SK-N-SH (cell line): ENCODE data around the gene KRTAP10-1. TPM values are rescaled to one million over a fixed set of nuclear protein-coding genes. Genes with fewer than 3 reads are reported as not detected.

Experiments used
- CTCF ChIA-PET: fragments of 300-600, 350-600 bp; formaldehyde crosslinking; extraction: SDS; loops from one replicate; lab custom pipeline; 2021; lab: Yijun Ruan, JAX
- POLR2A ChIA-PET: fragments of 350-600 bp; sonication (Branson Sonifier 250); formaldehyde crosslinking; extraction: SDS; loops from one replicate; lab custom pipeline; 2020; ENCODE audit warnings: antibody characterized with exemption, inconsistent platforms; lab: Yijun Ruan, JAX
- DNase-seq: peaks from one replicate; pipeline ENCODE4 v3.0.0; 2012
- H2AFZ ChIP-seq: fragments of 200-600 bp; sonication (generic); 2 replicates; pipeline ENCODE4 v1.8.1; 2016; ENCODE audit warnings: antibody characterized with exemption, mild to moderate bottlenecking, low read depth
- H3F3A ChIP-seq: fragments of 200-600 bp; sonication (generic); replicated peaks from 2 replicates; pipeline ENCODE3; 2016; ENCODE audit warnings: antibody characterized with exemption, mild to moderate bottlenecking; ENCODE audit not compliant: insufficient read depth
- H3K27ac ChIP-seq, 2 experiments: fragments of 200-500 bp in 1 of 2; fragments of 200-600 bp in 1 of 2; sonication (Bioruptor generic) in 1 of 2; sonication (generic), shearing (Covaris generic) in 1 of 2; 2 replicates each; pipeline versions ENCODE4 v1.5.1 to v1.6.1; 2014 to 2016; ENCODE audit warnings: low read depth in 2 of 2, inconsistent platforms in 1 of 2, low read length in 1 of 2, mild to moderate bottlenecking in 1 of 2, mixed read lengths in 1 of 2
- H3K27me3 ChIP-seq: fragments of 200-600 bp; sonication (generic), shearing (Covaris generic); 2 replicates; pipeline ENCODE4 v1.6.1; 2016; ENCODE audit warnings: mixed run types; ENCODE audit not compliant: insufficient read depth
- H3K36me3 ChIP-seq, 2 experiments: fragments of 200-500 bp in 1 of 2; fragments of 200-600 bp in 1 of 2; sonication (Bioruptor generic) in 1 of 2; sonication (generic) in 1 of 2; replicated peaks in 1 of 2; 2 replicates each; pipeline versions ENCODE3 to v1.5.1; 2014 to 2016; ENCODE audit warnings: low read length in 1 of 2, mild to moderate bottlenecking in 1 of 2; ENCODE audit not compliant: insufficient read depth in 2 of 2, control insufficient read depth in 1 of 2
- H3K4me1 ChIP-seq, 2 experiments: fragments of 200-500 bp in 1 of 2; fragments of 200-600 bp in 1 of 2; sonication (Bioruptor generic) in 1 of 2; sonication (generic), shearing (Covaris generic) in 1 of 2; 2 replicates each; pipeline versions ENCODE4 v1.5.1 to v1.6.1; 2014 to 2016; ENCODE audit warnings: low read depth in 1 of 2, low read length in 1 of 2, mixed run types in 1 of 2; ENCODE audit not compliant: insufficient read depth in 2 of 2, control insufficient read depth in 1 of 2
- H3K4me2 ChIP-seq: fragments of 200-600 bp; sonication (generic), shearing (Covaris generic); 2 replicates; pipeline ENCODE4 v1.6.1; 2017; ENCODE audit warnings: mixed run types
- H3K4me3 ChIP-seq, 2 experiments: fragments of 200-500 bp in 1 of 2; fragments of 200-600 bp in 1 of 2; sonication (Bioruptor generic) in 1 of 2; sonication (generic), shearing (Covaris generic) in 1 of 2; 2 replicates each; pipeline versions ENCODE4 v1.5.1 to v1.8.1; 2014 to 2016; ENCODE audit warnings: low read depth in 2 of 2, inconsistent platforms in 1 of 2, low read length in 1 of 2, mild to moderate bottlenecking in 1 of 2, mixed read lengths in 1 of 2, moderate library complexity in 1 of 2
- H3K79me2 ChIP-seq: fragments of 200-600 bp; sonication (generic); 2 replicates; pipeline ENCODE4 v1.8.1; 2017; ENCODE audit warnings: mild to moderate bottlenecking; ENCODE audit not compliant: insufficient read depth
- H3K9ac ChIP-seq: fragments of 200-600 bp; sonication (generic); 2 replicates; pipeline ENCODE4 v1.6.1; 2017; ENCODE audit warnings: mixed run types
- H3K9me2 ChIP-seq: fragments of 200-600 bp; sonication (generic); 2 replicates; pipeline ENCODE4 v1.6.1; 2017; ENCODE audit warnings: mixed run types
- H3K9me3 ChIP-seq: fragments of 200-600 bp; sonication (generic); 2 replicates; pipeline ENCODE4 v1.6.1; 2017; ENCODE audit warnings: mixed run types, mild to moderate bottlenecking, moderate library complexity
- H4K20me1 ChIP-seq: fragments of 200-600 bp; sonication (generic); 2 replicates; pipeline ENCODE4 v1.6.1; 2017; ENCODE audit warnings: mild to moderate bottlenecking, mixed run types; ENCODE audit not compliant: insufficient read depth
- EP300 ChIP-seq, 2 experiments: IDR thresholded peaks; 2 replicates each; pipeline versions ENCODE4 v1.4.0 to v1.6.1; 2012; ENCODE audit warnings: borderline replicate concordance in 1 of 2, low read depth in 1 of 2, low read length in 1 of 2
- IRF3 ChIP-seq: fragments of 150-350 bp; IDR thresholded peaks from 2 replicates; pipeline ENCODE4 v1.6.1; 2016; ENCODE audit warnings: mild to moderate bottlenecking, low read depth, low read length
- JUND ChIP-seq: IDR thresholded peaks from 2 replicates; pipeline ENCODE4 v1.4.0; 2012
- NFIC ChIP-seq: IDR thresholded peaks from 2 replicates; pipeline ENCODE4 v1.4.0; 2012; ENCODE audit warnings: borderline replicate concordance
- POLR2AphosphoS5 ChIP-seq: IDR thresholded peaks from 2 replicates; pipeline ENCODE4 v1.6.1; 2012; ENCODE audit warnings: low read depth, low read length
- RCOR1 ChIP-seq: fragments of 150-350 bp; IDR thresholded peaks from 2 replicates; pipeline ENCODE4 v1.6.1; 2017; ENCODE audit warnings: antibody characterized with exemption, low read length
- RFX5 ChIP-seq: IDR thresholded peaks from 2 replicates; pipeline ENCODE4 v1.6.1; 2012; ENCODE audit warnings: mild to moderate bottlenecking, improper control_type of control experiment, low read length
- RXRA ChIP-seq: IDR thresholded peaks from 2 replicates; pipeline ENCODE4 v1.4.0; 2012; ENCODE audit warnings: low read depth, mild to moderate bottlenecking, borderline replicate concordance
- SIN3A ChIP-seq: IDR thresholded peaks from 2 replicates; pipeline ENCODE4 v1.6.1; 2012; ENCODE audit warnings: low read depth, mild to moderate bottlenecking, low read length, moderate library complexity, borderline replicate concordance
- SMC3 ChIP-seq: IDR thresholded peaks from 2 replicates; pipeline ENCODE4 v1.6.1; 2012; ENCODE audit warnings: low read depth, low read length, improper control_type of control experiment
- USF2 ChIP-seq: fragments of 150-350 bp; IDR thresholded peaks from 2 replicates; pipeline ENCODE4 v1.6.1; 2017; ENCODE audit warnings: antibody characterized with exemption, low read length, low read depth, borderline replicate concordance
- ZBTB33 ChIP-seq: IDR thresholded peaks from 2 replicates; pipeline ENCODE4 v1.4.0; 2012; ENCODE audit warnings: low read depth, borderline replicate concordance
- WGBS: methylation state at CpG from one replicate; pipeline ENCODE4 v1.1.6; 2017; ENCODE audit warnings: low lambda C conversion rate; 5-methylcytosine and 5-hydroxymethylcytosine counted together
- polyA plus RNA-seq, 3 experiments: library from polyadenylated mRNA; depleted of rRNA; stranded (reverse); fragments of >200 nt; gene quantifications; 2 replicates each; pipeline ENCODE4 v1.2.3, GENCODE V29; 2012
- TF ChIP-seq, protein P1 (sequence below): IDR thresholded peaks from 2 replicates; pipeline ENCODE4 v1.6.1; 2012; ENCODE audit warnings: mild to moderate bottlenecking, low read depth, low read length, moderate library complexity

The KRTAP10-1 gene
- polyA plus RNA-seq, 1 of the 3 experiments (the other 2 are of a cell fraction) = not detected

DNA sequence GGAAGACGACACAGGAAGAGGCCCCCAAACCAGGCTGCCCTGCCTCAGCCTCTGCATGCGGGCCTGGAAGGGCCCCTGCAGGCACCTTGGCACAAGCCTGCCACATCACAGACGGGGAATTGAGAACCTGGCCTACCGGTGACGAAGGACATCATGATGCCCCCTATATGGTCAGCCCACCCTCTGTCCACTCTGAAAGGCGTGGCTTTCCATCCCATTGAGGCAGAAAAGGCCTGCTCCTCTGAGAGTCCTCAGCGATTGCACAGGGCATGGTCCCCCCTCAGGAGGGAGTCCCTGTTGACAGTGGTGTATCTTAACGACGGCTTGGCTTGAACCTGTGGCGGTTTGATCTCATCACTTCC lies 11.4 kb downstream of the KRTAP10-1 start (continued):
- TF ChIP-seq ZBTB33 (no peak), SIN3A (no peak), RCOR1 (no peak), JUND (no peak)
- TF ChIP-seq, protein P1, sequence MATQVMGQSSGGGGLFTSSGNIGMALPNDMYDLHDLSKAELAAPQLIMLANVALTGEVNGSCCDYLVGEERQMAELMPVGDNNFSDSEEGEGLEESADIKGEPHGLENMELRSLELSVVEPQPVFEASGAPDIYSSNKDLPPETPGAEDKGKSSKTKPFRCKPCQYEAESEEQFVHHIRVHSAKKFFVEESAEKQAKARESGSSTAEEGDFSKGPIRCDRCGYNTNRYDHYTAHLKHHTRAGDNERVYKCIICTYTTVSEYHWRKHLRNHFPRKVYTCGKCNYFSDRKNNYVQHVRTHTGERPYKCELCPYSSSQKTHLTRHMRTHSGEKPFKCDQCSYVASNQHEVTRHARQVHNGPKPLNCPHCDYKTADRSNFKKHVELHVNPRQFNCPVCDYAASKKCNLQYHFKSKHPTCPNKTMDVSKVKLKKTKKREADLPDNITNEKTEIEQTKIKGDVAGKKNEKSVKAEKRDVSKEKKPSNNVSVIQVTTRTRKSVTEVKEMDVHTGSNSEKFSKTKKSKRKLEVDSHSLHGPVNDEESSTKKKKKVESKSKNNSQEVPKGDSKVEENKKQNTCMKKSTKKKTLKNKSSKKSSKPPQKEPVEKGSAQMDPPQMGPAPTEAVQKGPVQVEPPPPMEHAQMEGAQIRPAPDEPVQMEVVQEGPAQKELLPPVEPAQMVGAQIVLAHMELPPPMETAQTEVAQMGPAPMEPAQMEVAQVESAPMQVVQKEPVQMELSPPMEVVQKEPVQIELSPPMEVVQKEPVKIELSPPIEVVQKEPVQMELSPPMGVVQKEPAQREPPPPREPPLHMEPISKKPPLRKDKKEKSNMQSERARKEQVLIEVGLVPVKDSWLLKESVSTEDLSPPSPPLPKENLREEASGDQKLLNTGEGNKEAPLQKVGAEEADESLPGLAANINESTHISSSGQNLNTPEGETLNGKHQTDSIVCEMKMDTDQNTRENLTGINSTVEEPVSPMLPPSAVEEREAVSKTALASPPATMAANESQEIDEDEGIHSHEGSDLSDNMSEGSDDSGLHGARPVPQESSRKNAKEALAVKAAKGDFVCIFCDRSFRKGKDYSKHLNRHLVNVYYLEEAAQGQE = no peak

- Histone ChIP-seq H3F3A (no peaks in the 10 kb centered on the region), H3K79me2 (no peaks in the 10 kb centered on the region), H4K20me1 (no peaks in the 10 kb centered on the region), H2AFZ (no peak overlapping the region), H3K27me3 (peaks cover 29% of the 10 kb centered on the region; the same call in 1 of the 2 replicates), H3K27ac (no peak overlapping the region), H3K4me1 (no peaks in the 10 kb centered on the region; a peak in 1 of 4 replicates), H3K4me2 (no peak overlapping the region), H3K36me3 (no peaks in the 10 kb centered on the region), H3K9me2 (no peaks in the 10 kb centered on the region), H3K9me3 (no peaks in the 10 kb centered on the region), H3K9ac (no peak overlapping the region), H3K4me3 (no peak overlapping the region)
- ChIA-PET POLR2A (no interaction called here), CTCF (no interaction called here)
- 15% methylated on average over 8 of the region's 18 CpGs for WGBS
- DNase-seq = no peak
- TF ChIP-seq IRF3 (no peak), SMC3 (no peak), ZBTB33 (no peak), EP300 (IDR thresholded peaks at IDR 0.05; ENCODE audit: borderline replicate concordance in 1 of 2, low read depth in 1 of 2, low read length in 1 of 2) (no peak), POLR2AphosphoS5 (no peak), RXRA (no peak), USF2 (no peak), RFX5 (no peak), NFIC (no peak)
- TF ChIP-seq, protein P1 = no peak
These were observed 11.9 kb downstream of the KRTAP10-1 start for GRCh38 chr21:44527983-44528633.
